GM13976 (cell line): ENCODE data around the gene S100A6.
"Not testable (repeated sequence)": the region's sequence is repeated elsewhere in the genome, so short reads cannot be mapped to it uniquely, and the experiment has no call there.

Experiments
- DNase-seq: peaks from one replicate; pipeline ENCODE4 v3.0.0; 2012; ENCODE audit warnings: low spot score
- in situ Hi-C: fragments of 300-500 bp; cut with MboI; formaldehyde crosslinking; loops from one replicate; pipeline ENCODE4 v1.12.0; 2022; ENCODE audit warnings: low sequenced_read_pairs, mixed read lengths, inconsistent platforms; ENCODE audit not compliant: unreplicated experiment
- TF ChIP-seq, protein P1 (sequence below): IDR thresholded peaks from 2 replicates; pipeline ENCODE4 v1.5.1; 2012; ENCODE audit warnings: borderline replicate concordance, mild to moderate bottlenecking; ENCODE audit not compliant: insufficient read depth; ENCODE audit errors: extremely low read depth, missing control alignments, control extremely low read depth

Gene S100A6

DNA sequence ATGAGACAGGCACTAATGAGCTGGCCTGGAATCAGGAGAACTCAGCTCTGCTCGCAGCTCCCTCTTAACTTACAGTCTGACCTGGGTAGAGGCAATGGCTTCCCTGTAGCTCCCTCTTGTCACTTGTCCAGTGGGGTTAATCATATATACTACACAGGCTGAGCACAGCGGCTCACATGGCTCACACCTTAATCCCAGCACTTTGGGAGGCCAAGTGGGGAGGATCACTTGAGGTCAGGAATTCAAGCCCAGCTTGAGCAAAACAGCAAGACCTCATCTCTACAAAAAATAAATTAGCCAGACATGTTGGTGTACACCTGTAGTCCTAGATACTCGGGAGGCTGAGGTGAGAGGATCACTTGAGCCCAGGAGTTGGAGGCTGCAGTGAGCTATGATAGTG is 4.2 kb downstream of the S100A6 start:
- in situ Hi-C loops, result no loop called here
- TF ChIP-seq, protein P1, sequence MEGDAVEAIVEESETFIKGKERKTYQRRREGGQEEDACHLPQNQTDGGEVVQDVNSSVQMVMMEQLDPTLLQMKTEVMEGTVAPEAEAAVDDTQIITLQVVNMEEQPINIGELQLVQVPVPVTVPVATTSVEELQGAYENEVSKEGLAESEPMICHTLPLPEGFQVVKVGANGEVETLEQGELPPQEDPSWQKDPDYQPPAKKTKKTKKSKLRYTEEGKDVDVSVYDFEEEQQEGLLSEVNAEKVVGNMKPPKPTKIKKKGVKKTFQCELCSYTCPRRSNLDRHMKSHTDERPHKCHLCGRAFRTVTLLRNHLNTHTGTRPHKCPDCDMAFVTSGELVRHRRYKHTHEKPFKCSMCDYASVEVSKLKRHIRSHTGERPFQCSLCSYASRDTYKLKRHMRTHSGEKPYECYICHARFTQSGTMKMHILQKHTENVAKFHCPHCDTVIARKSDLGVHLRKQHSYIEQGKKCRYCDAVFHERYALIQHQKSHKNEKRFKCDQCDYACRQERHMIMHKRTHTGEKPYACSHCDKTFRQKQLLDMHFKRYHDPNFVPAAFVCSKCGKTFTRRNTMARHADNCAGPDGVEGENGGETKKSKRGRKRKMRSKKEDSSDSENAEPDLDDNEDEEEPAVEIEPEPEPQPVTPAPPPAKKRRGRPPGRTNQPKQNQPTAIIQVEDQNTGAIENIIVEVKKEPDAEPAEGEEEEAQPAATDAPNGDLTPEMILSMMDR, result no peak
- DNase-seq, result no peak

DNA sequence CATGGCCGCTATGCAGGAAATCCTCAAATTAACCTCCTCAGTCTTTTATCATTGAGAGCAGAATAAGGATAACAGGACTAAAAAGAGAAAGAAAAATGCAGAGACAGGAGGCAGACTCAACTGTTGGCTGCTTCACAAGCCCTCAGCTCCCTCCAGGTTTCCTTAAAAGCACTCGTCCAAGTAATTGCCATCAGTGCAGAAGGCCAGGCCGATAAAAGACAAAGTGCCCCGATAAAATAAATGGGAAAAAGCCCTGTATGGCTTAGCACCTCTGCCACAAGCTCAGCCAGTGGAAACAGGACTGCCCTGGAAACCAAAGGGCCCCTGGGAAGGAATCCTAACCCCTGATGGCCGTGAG is 8.1 kb downstream of the S100A6 start:
- in situ Hi-C loops, result no loop called here
- no peak for DNase-seq
- TF ChIP-seq, protein P1, result no peak

DNA sequence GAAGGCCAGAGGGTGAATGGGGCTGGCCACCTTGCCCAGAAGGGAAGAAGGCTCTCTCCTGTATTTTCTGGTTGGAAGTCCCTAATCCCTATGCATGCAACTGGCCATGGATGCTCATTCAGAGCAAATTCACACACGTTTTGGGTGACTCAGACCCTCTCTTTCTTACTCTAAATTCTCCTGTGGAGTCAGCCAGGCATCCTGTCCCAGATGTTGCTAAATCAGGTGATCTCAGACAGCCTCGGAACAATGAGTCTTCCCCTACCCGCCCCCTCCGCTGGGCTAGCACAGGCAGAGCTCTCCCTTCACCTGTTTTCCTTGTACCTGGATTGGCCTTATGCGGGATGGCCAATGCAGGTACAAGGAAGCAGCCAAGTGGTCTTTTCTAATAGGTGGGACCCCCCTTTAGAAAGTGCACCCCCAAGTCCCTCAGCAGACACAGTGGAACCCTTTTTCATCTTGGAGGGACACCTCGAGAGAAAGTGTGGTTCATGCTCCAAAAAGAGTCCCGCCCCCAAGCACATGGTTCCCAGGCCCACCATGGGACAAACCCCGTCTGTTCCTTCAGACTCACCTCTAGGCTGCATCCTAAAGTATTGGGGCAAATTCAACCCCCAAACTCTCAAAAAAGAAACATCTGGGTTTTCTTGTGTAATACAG is 8.6 kb downstream of the S100A6 start:
- in situ Hi-C loops, result no loop called here
- no peak for DNase-seq
- TF ChIP-seq, protein P1, result no peak

DNA sequence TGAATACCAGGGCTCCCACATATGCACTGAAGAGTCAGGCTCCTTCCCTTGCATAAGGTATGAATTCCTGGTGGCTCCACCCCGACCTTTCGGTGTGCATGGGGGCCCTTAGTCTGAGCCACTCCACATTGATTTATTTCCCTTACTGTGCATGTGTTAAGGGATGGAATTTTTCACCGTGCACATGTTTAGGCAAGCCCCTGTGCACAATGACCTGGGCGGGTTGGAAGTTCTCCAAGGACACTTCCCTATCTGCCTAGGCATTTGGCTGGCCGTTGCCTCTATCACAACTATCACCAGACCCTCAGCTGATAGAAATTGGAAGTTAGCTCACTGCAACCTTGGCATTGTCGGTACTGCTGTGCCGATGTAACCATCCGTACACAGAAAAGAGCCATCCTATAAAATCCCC is 9.7 kb downstream of the S100A6 start:
- TF ChIP-seq, protein P1, result no peak
- DNase-seq, result no peak
- in situ Hi-C loops, result no loop called here

DNA sequence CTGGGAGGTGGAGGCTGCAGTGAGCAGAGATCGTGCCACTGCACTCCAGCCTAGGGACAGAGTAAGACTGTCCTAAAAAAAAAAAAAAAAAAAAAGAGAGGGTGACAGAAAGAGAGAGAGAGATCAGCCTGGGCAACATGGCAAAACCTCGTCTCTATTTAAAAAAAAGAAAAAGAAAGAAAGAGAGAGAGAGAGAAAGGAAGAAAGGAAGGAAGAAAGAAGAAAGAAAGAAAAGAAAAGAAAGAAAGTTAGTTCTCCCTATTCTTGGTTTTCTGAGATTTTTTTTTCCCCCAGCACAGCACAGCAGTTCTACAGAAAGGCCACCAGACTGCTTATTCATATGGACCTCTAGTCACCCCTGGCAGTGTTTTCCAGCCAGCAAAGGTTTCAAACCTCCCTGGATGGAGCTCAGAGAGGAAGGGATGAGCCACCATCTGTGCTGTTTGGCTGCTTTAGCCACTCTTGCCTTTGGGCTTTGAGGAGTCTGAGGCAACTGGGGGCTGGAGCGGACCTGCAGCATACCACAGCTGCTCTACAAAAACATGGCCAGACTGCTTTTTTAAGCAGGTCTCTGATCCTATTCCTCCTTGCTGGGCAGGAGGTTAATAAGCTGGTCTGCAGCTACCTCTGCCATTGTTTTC is 10.6 kb downstream of the S100A6 start:
- in situ Hi-C loops, result no loop called here
- TF ChIP-seq, protein P1, result no peak
- no peak for DNase-seq

DNA sequence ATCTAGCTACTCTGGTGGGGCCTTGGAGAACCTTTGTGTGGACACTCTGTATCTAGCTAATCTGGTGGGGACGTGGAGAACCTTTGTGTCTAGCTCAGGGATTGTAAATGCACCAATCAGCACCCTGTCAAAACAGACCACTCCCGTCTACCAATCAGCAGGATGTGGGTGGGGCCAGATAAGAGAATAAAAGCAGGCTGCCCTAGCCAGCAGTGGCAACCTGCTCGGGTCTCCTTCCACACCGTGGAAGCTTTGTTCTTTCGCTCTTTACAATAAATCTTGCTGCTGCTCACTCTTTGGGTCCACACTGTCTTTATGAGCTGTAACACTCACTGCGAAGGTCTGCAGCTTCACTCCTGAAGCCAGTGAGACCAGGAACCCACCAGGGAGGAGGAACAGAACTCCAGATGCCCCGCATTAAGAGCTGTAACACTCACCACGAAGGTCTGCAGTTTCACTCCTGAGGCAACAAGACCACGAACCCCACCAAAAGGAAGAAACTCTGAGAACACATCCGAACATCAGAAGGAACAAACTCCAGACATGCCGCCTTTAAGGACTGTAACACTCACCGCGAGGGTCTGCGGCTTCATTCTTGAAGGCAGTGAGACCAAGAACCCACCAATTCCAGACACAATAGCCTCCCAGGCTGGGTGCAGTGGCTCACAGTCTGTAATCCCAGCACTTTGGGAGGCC is 13.3 kb downstream of the S100A6 start:
- DNase-seq, in situ Hi-C loops: not testable (repeated sequence)

DNA sequence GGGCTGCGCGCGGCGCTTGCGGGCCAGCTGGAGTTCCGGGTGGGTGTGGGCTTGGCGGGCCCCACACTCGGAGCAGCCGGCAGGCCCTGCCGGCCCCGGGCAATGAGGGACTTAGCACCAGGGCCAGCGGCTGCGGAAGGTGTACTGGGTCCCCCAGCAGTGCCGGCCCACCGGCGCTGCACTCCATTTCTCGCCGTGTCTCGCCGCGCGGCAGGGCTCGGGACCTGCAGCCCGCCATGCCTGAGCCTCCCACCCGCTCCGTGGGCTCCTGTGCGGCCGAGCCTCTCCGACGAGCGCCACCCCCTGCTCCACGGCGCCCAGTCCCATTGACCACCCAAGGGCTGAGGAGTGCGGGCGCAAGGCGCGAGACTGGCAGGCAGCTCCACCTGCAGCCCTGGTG is 14.0 kb downstream of the S100A6 start:
- DNase-seq, in situ Hi-C loops: not testable (repeated sequence)
